HuH-7 (cell line): ENCODE results near the gene KLHDC9.
A peak's percentile ranks its signal among the peaks of the same experiment; 100 is the strongest.

Experiments used
- DNase-seq: peaks from one replicate; pipeline ENCODE4 v3.0.0; 2011; ENCODE audit warnings: low spot score

KLHDC9 gene

GRCh38 chr1:161132410-161133219, 34.5 kb downstream of the KLHDC9 start, which contains the start of gene DEDD:
DEDD (minus strand) TSS chr1:161132667; CDS start chr1:161124462, 8,205 bp downstream.
- DNase-seq, result peak; percentile 85

DNA sequence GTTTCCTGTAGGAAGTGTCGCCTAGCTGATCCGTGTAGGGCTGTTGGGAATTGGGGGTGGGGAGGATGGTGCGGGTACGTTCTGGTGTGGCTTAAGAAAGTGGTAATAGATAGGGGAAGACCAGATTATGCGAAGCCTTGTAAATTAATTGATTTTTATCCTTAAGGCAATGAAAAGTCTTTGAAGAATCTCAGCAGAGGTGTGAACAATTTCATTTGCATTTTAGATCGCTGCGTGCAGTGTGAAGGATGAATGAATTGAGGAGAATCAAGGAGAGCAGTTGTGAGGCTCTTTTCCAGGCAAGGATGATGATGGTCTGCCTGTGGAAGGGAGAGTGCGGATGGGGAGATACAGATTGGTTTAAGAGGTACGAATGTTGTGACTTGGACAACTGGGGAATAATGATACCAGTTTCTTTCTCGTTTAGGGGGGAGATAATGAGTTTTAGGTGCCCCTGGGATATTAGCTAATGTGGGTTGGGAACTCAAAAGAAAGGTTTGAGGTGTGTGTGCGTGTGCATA, 35.1 kb downstream of the KLHDC9 start:
- DNase-seq, result no peak

- no peak for DNase-seq
These were observed 39.7 kb downstream of the KLHDC9 start for GRCh38 chr1:161137881-161138280.

DNA sequence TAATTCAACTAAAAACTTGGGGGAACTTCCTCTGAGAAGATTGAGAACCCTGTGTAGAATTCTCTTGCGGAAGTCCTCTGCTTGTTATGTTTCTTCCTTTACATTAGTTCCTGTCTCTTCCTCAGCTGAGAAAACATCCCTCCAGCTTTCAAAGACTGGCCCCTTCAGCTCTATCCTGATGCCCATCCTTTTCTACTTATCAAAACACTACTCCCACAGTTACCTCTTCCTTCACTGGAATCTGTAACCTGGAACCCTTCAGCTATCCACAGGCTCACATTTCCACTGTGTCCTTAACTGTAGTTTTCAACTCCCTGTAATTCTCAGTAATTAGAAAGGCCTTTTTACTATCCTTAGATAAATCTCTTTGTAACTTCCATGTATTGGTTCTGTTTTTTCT, 40.3 kb downstream of the KLHDC9 start:
- DNase-seq, result no peak

DNA sequence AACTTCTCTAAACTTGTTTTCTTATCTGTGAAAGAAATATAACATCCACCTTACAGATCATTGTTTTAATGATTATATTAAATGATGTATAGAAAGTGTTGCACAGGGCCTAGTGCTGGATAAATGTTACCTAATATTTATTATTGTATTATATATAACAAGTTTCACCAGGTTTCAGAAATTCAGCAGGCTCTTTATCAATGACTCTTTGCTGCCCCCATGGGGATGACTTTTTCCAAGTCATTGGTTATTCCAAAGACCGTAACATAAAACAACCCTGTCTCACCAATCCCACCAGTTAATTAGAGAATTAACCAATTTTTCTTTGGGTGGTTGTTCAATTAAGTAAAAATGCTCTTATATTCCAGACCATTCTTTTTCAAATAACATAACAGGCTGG, 41.6 kb downstream of the KLHDC9 start:
- peak; percentile 53 for DNase-seq

DNA sequence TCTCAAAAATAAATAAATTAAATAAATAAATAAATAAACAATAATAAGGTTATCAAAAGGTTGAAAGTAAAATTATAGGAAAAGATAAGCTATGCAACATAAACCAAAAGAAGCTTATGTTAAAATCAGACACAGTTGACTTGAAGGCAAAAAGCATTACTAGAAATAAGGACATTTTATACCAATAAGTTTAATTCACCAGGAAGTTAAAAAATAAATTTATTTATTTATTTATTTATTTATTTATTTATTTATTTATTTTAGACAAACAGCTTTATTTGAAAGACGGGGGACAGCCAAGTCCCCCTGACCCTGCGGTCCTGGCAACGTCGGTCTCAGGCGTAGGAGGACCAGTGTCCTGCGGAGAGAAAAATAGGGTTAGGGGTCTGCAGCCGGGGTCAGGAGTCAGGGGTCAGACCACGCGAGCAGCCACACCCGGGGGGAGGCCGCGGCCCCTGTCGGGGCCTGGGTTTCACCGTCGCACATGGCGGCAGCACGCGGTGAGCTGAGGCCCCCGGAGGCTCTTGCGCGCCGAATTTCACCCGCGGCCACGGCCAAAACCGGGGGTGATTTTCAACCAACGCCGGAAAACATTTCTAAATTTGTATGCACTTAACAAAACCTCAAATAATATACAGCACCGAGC, 42.7 kb downstream of the KLHDC9 start:
- DNase-seq, result no peak

DNA sequence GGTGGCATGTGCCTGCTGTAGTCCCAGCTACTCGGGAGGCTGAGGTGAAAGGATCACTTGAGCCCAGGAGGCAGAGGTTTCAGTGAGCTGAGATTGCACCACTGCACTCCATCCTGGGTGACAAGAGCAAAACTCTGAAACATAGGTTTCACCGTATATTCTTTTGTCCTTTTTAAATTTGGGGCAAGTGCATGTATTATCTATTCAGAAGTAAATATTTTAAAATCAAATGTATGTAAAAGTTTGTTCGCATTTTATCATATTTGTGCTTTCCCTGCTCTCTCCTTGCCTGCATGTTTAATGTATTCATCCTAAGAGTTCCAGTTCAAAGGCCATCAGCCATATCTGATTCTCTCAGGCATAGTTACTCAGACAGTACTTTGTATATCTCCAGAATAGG, 47.7 kb downstream of the KLHDC9 start:
- no peak for DNase-seq
